GM15510 (cell line): ENCODE measurements around the gene SIAE.

ENCODE experiments used
- POLR2A ChIP-seq: IDR thresholded peaks from 3 replicates; pipeline ENCODE4 v1.6.1; 2011; ENCODE audit warnings: borderline replicate concordance; ENCODE audit not compliant: insufficient read length; ENCODE audit errors: extremely low read depth

SIAE gene

DNA sequence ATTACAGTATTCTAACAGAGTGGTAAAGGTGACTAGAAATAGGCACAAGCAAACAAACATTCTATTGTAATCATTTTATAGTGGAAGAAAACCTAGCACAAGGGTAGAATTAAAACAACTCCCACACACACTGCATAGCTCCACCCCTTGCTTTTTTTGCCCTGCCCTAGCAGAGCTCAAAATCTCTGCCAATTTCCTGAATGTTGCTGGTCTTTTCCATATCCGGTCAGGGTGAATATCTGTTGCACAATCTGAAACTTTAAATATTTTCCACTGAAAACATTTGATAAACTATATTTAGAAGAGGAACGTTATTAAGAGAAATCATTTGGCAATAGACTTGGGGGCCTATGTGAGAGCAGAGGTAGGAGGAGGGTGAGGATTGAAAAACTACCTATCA, 2.8 kb upstream of the SIAE start:
- no peak for TF ChIP-seq POLR2A

GRCh38 chr11:124674571-124674970, 1.0 kb upstream of the SIAE start:
- no peak for TF ChIP-seq POLR2A

DNA sequence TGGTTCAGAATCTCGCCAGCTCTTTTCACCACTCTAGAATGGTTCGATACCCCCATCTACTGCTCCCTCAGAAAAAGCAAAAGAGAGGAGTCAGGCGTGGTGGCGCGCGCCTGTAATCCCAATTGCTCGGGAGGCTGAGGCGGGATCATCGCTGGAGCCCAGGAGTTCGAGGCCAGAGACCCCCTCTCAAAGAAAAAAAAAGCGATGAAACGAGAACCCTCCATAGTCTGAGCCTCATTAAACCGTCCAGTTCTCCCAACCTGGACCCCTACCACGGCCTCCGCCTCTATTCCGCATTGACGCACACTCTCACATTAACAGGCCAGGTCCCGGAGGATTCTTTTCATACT, 604 bp upstream of the SIAE start:
- no peak for TF ChIP-seq POLR2A

GRCh38 chr11:124672536-124673215, 863 bp downstream of the SIAE start:
- TF ChIP-seq POLR2A: no peak

GRCh38 chr11:124670732-124671131, 2.8 kb downstream of the SIAE start:
- no peak for TF ChIP-seq POLR2A

DNA sequence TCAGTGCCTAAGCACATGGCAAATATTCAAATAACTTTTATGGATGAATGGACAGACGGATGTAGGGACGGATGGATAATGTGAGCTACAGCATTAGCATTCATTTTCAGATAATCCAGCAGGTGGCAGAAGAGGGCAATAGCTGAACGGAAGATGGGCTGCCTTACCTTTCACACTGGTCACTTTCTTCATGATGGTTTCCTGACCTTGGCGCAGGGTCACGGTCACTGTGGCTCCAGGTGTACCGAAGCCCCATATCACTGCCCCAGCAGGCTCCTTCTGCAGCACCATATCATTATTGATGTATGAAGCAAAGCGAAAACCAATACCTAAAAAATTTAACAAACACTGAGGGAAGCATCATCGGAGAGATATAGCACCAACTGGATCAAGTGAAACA, 4.3 kb downstream of the SIAE start:
- TF ChIP-seq POLR2A: no peak

GRCh38 chr11:124667601-124668000, 5.9 kb downstream of the SIAE start:
- no peak for TF ChIP-seq POLR2A

GRCh38 chr11:124663861-124664260, 9.7 kb downstream of the SIAE start:
- no peak for TF ChIP-seq POLR2A

GRCh38 chr11:124662106-124662505, 11.4 kb downstream of the SIAE start:
- no peak for TF ChIP-seq POLR2A

GRCh38 chr11:124661553-124661952, 12.0 kb downstream of the SIAE start:
- TF ChIP-seq POLR2A: no peak

DNA sequence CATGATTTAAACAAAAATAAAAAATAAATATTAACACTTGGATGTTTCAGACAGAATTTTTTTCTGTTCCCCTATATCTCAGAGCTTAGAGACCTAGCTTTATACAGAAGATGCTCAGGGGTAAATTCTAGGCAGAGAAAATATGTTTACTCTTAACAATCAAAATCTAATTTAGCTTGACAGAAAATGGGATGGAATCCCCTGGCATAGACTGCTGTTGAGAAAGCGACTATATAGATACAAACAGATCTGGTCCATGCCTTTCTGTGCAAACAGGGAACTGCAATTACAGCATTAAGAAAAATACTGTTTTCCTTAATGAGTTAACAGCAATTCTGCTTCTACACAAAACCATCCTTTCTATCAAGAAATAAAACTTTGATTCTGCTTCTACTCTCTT, 14.6 kb downstream of the SIAE start:
- TF ChIP-seq POLR2A: no peak

- TF ChIP-seq POLR2A: no peak
Measured at GRCh38 chr11:124658501-124658900, 15.0 kb downstream of the SIAE start.

DNA sequence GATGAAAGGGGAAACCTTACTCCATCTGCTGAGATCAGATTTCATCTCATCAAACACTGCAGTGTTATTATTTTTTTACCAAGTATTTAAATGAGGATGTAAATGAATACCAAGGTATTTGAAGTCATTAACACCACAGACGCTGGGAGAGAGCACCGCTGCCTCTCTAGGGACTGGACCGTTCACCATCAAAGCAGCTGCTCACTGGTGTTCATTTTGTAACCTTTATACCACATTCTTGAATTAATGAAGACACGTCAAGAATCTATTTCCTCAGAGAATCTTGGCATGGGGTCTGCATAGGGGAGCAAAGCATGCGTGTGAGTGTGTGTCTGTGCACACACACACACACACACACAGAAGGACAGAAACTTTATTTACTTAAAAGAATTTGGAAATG, 15.6 kb downstream of the SIAE start:
- no peak for TF ChIP-seq POLR2A

DNA sequence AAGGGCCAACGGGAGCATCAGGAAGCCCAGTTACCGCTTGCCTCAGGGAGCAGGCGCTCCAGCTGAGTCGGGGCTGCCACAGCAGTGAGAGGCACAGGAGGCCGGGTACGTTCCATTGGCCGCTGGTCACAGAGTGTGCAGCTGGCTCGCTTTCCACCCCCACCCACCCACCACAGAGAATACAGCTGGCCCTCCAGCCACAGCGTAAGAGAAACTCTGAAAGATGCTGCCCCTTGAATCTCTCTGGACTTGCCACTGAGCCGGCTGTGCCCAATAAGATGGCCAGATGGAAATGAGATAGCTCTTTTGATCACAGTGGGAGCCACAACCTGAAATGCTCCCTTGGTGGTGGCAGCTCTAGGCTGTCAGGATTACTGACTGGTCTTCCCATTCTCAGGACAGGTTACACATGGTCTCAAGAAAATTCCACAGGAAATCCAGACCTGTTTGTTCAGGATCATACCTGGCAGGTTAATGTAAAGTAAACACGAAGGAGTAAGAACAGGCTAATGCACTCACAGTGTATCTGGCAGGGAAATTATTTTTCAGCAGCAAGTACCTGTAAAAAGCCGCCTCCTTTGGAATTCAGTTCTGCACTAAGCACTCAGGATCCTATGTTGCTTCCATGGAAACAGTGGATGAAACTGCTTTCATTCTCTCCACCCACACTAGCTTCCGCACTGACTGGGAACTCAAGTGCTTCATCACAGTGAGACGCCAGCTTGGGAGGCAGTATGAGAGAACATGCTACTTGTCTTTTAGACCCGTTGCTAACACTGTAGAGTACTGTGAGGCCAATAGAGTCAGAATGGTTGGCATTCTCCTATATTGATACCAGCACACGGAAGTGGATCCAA, 16.5 kb downstream of the SIAE start:
- no peak for TF ChIP-seq POLR2A

DNA sequence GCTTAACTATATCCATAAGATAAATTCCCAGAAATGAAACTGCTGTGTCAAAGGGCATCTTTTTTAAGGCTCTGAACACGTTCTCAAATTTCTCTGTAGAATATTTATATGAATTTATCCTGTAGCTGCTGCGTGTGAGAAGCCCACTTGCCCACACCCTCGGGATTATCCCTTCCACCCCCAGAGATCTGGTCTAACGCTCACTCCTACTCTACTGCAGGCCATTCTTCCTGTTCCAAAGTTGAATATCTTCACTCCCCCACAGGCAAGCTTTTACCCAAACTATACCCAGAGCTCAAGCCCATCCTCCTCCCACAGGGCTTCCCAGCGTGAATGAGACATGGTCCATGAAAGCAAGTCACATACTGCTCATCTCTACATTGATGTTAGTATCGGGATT, 24.9 kb downstream of the SIAE start:
- TF ChIP-seq POLR2A: no peak

DNA sequence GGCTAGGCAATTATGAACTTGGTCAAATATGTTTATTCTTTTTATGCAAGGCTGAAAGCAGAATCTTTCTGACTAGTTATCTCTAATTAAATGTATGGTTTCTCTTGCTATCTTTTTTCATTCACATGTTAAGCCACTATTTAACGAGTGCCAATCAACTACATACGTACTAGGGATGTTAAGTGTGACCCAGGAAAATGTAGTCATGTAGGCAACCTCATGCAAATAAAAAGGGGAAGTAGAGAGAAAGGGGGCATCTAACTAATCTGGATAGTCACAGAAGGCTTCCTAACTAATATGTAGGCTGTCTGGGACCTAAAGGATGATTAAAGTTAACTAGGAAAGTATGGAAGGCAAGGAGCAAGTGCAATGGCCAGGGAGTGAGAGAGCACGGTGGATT, 27.4 kb downstream of the SIAE start:
- TF ChIP-seq POLR2A: no peak
